PC-9 (cell line): Measurements from ENCODE around the gene HS3ST6. TPM values are rescaled to one million over a fixed set of nuclear protein-coding genes. Genes with fewer than 3 reads are reported as not detected.

Source experiments
- BruUV-seq: library from RNA; stranded (reverse); fragments of 400-500 nt; replicated peaks from 2 replicates; lab custom pipeline; 2021; lab: Mats Ljungman, UMichigan
- CTCF ChIA-PET: fragments of 300-600 bp; sonication (Branson Sonifier 250); formaldehyde crosslinking; loops from one replicate; lab custom pipeline; 2022; ENCODE audit warnings: antibody characterized with exemption; lab: Charles Lee
- POLR2A ChIA-PET: fragments of 300-600 bp; sonication (Branson Sonifier 250); formaldehyde crosslinking; loops from one replicate; lab custom pipeline; 2022; ENCODE audit warnings: antibody characterized with exemption; ENCODE audit not compliant: unreplicated experiment; lab: Charles Lee
- DNase-seq, 2 experiments: peaks; one replicate each; pipeline versions ENCODE4 v3.0.0 to v3.0.0-alpha.2; 2015 to 2022; ENCODE audit warnings: mixed read lengths in 1 of 2
- H2AFZ ChIP-seq: fragments of 200-600 bp; sonication (generic); 2 replicates; pipeline ENCODE4 v1.8.1; 2017; ENCODE audit warnings: antibody characterized with exemption
- H3F3A ChIP-seq: fragments of 200-600 bp; sonication (generic); 2 replicates; pipeline ENCODE4 v1.8.1; 2017; ENCODE audit warnings: antibody characterized with exemption, mild to moderate bottlenecking, low read depth; ENCODE audit not compliant: insufficient read depth
- H3K27ac ChIP-seq: fragments of 200-600 bp; sonication (generic); 2 replicates; pipeline ENCODE4 v1.6.1; 2016; ENCODE audit warnings: mixed run types
- H3K27me3 ChIP-seq: fragments of 200-600 bp; sonication (generic); 2 replicates; pipeline ENCODE4 v1.6.1; 2016; ENCODE audit warnings: low read depth, mixed run types; ENCODE audit not compliant: insufficient read depth
- H3K36me3 ChIP-seq: fragments of 200-600 bp; sonication (generic); 2 replicates; pipeline ENCODE4 v1.6.1; 2016; ENCODE audit warnings: low read depth, mixed run types
- H3K4me1 ChIP-seq: fragments of 200-600 bp; sonication (generic); replicated peaks from 2 replicates; pipeline ENCODE4 v1.6.1; 2016; ENCODE audit warnings: mixed run types; ENCODE audit not compliant: insufficient read depth
- H3K4me2 ChIP-seq: fragments of 200-600 bp; sonication (generic); 2 replicates; pipeline ENCODE4 v1.6.1; 2017; ENCODE audit warnings: mixed run types
- H3K4me3 ChIP-seq: fragments of 200-600 bp; sonication (generic); 2 replicates; pipeline ENCODE4 v1.6.1; 2016; ENCODE audit warnings: mixed run types
- H3K79me2 ChIP-seq: fragments of 200-600 bp; sonication (generic); 2 replicates; pipeline ENCODE4 v1.6.1; 2017; ENCODE audit warnings: low read depth, mixed run types
- H3K9me2 ChIP-seq: fragments of 200-600 bp; sonication (generic); 2 replicates; pipeline ENCODE4 v1.8.1; 2017; ENCODE audit warnings: mild to moderate bottlenecking; ENCODE audit not compliant: insufficient read depth
- H3K9me3 ChIP-seq: fragments of 200-600 bp; sonication (generic); 2 replicates; pipeline ENCODE4 v1.8.1; 2016; ENCODE audit warnings: low read depth; ENCODE audit not compliant: insufficient read depth
- H4K20me1 ChIP-seq: fragments of 200-600 bp; sonication (generic); 2 replicates; pipeline ENCODE4 v1.8.1; 2017; ENCODE audit not compliant: insufficient read depth
- CTCF ChIP-seq: fragments of 200-600 bp; sonication (generic); conservative IDR thresholded peaks from 2 replicates; pipeline ENCODE4 v1.6.1; 2017; ENCODE audit warnings: mixed run types, antibody characterized with exemption, mild to moderate bottlenecking, moderate library complexity
- EZH2 ChIP-seq: fragments of 200-600 bp; sonication (generic); IDR thresholded peaks from 2 replicates; pipeline ENCODE4 v1.8.0; 2017; ENCODE audit warnings: antibody characterized with exemption, low read depth
- intact Hi-C: fragments of 100-400 bp; cut with micrococcal nuclease; formaldehyde crosslinking; loops from one replicate; pipeline ENCODE4 v1.10.0; 2022; ENCODE audit not compliant: unreplicated experiment
- total RNA-seq: library from RNA; stranded (reverse); gene quantifications from 2 replicates; pipeline ENCODE4 v1.2.3, GENCODE V29; 2021

The HS3ST6 gene
- total RNA-seq, 1 experiment from 2014 or later: not detected

GRCh38 chr16:1933097-1933661 is 15.0 kb upstream of the HS3ST6 start:
- Histone ChIP-seq H3K79me2 (no peaks in the 10 kb centered on the region), H3K36me3 (no peaks in the 10 kb centered on the region), H3K4me2 (no peak overlapping the region), H3K4me1 (peaks cover 19% of the 10 kb centered on the region), H3K9me2 (no peaks in the 10 kb centered on the region), H2AFZ (no peak overlapping the region), H3K27ac (no peak overlapping the region), H4K20me1 (no peaks in the 10 kb centered on the region), H3F3A (peaks cover 20% of the 10 kb centered on the region), H3K9me3 (no peaks in the 10 kb centered on the region), H3K27me3 (no peaks in the 10 kb centered on the region), H3K4me3 (no peak overlapping the region)
- BruUV-seq: no TSS peak
- ChIA-PET CTCF (no interaction called here), POLR2A (no interaction called here)
- TF ChIP-seq EZH2: no peak
- TF ChIP-seq CTCF: no peak
- intact Hi-C loops: no loop called here
- no peak for DNase-seq

DNA sequence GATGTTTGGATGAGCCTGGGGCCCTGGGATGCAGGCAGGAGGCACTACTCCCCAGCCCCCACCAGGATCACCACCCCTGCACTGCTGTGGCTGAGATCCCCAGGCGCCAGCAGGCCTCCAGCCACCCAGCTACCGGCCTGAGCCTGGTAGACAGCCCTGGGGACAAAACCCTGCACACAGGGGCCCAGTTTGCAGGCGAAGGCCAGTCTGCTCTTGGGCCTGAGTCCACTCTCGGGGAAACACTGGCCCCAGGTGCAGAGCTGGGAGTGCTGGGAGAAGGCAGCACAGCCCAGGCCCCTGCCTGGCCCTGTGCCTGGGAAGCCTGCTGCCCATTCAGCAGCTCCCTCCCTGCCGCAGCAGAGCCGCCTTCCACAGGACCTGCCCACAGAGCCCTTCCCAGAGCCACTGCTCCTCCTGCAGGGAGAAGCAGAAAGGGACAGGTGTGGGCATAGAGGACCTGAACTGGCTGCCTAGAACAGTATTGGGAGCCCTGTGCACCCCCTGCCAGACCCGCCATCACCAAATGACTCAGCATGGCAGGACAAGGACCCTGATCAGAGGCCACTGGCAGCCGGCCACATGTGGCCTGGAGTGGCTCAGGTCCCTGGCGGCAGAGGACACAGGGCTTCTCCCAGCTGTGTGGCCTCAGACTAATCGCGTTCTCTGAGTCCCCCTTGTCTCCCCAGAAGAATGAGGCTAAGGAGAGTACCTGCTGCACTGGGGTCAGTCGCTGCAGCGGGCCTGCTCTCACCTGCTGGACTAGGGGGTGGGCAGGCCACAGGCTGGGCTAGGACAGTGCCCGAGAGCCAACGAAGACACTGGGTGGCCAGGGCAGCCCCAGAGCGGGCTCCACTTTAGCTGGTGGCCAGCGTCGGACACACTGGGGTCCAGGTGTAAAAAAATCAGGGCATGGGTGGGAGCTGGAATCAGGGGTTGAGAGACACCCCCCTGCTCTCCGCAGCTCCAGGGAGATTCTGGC is 14.1 kb upstream of the HS3ST6 start:
- no peaks in the 10 kb centered on the region for H3K36me3 ChIP-seq
- H4K20me1 ChIP-seq: no peaks in the 10 kb centered on the region
- H3K9me3 ChIP-seq: no peaks in the 10 kb centered on the region
- H3K27ac ChIP-seq: no peak overlapping the region
- no peak overlapping the region for H3K4me3 ChIP-seq
- H3K27me3 ChIP-seq: no peaks in the 10 kb centered on the region
- ChIA-PET POLR2A (interaction anchor here (0.6 kb wide), 1 partner anchor 89 kb away, joined by 20 read pairs; no protein-coding TSS in a partner anchor), CTCF (no interaction called here)
- H3K4me2 ChIP-seq: no peak overlapping the region
- H3K9me2 ChIP-seq: no peaks in the 10 kb centered on the region
- intact Hi-C loops: no loop called here
- no TSS peak for BruUV-seq
- no peaks in the 10 kb centered on the region for H3K79me2 ChIP-seq
- peaks cover 20% of the 10 kb centered on the region for H3F3A ChIP-seq
- DNase-seq: peak in 1 of 2 experiments; percentile 68
- no peak overlapping the region for H2AFZ ChIP-seq
- TF ChIP-seq CTCF (no peak; the same call in 1 of the 2 replicates), EZH2 (no peak)
- peaks cover 15% of the 10 kb centered on the region for H3K4me1 ChIP-seq

GRCh38 chr16:1930338-1930720 is 12.1 kb upstream of the HS3ST6 start:
- Histone ChIP-seq H3F3A (peaks cover 6% of the 10 kb centered on the region; the same call in 1 of the 2 replicates), H3K27me3 (no peaks in the 10 kb centered on the region), H3K9me3 (no peaks in the 10 kb centered on the region), H3K27ac (no peak overlapping the region), H3K79me2 (no peaks in the 10 kb centered on the region), H2AFZ (peak overlapping the region; percentile 87; the same call in 1 of the 2 replicates), H3K36me3 (no peaks in the 10 kb centered on the region), H3K4me2 (no peak overlapping the region), H3K4me1 (peaks cover 7% of the 10 kb centered on the region), H3K9me2 (no peaks in the 10 kb centered on the region), H3K4me3 (no peak overlapping the region), H4K20me1 (no peaks in the 10 kb centered on the region)
- DNase-seq: no peak
- BruUV-seq: no TSS peak
- CTCF ChIA-PET: interaction anchor here (0.6 kb wide), 1 partner anchor 224 kb away, joined by 3 read pairs; no protein-coding TSS in a partner anchor
- TF ChIP-seq EZH2: no peak
- TF ChIP-seq CTCF: no peak
- POLR2A ChIA-PET: no interaction called here
- intact Hi-C loops: no loop called here
